KOPT-K1 (cell line): Measurements from ENCODE around the gene TTC9B.

Experiments
- H3K27ac ChIP-seq: fragments of 200-600 bp; sonication (generic); 2 replicates; pipeline ENCODE4 v1.5.1; 2016; ENCODE audit warnings: antibody characterized with exemption, mild to moderate bottlenecking, low read depth, low read length; ENCODE audit not compliant: poor library complexity, severe bottlenecking
- H3K36me3 ChIP-seq: fragments of 200-600 bp; sonication (generic); 2 replicates; pipeline ENCODE4 v1.5.1; 2017; ENCODE audit warnings: antibody characterized with exemption, mild to moderate bottlenecking, low read length, moderate library complexity; ENCODE audit not compliant: insufficient read depth
- H3K9me3 ChIP-seq: fragments of 200-600 bp; sonication (generic); 2 replicates; pipeline ENCODE4 v1.5.1; 2017; ENCODE audit warnings: antibody characterized with exemption, low read length, mild to moderate bottlenecking; ENCODE audit not compliant: insufficient read depth, poor library complexity, severe bottlenecking

TTC9B gene

DNA sequence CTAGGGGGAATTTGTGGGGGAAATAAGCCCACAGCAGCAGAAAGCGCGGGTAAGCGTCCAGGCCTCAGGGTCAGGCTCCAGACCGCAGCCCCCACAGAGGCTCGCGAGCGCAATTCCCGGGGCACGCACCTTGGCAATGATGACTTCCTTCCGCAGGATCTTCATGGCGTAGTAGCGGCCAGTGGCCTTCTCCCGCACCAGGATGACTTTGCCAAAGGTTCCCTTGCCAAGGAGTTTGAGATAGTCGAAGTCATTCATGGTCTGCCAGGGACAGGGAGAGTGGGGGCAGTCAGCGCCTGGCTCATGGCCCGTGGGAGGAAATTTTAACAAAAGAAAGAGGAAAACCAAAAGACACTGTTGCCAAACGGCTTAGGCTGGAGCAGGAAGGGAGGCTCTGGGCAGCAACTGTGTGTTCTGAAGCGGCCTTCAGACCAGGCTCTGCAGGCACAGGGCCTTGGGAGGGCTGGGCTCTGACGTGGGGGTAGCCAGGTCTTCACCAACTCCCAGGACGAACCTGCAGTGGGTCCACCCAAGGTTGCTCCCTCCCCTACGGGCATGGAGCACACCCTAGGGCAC is 23.7 kb upstream of the TTC9B start:
- no peaks in the 10 kb centered on the region for H3K9me3 ChIP-seq
- no peak overlapping the region for H3K27ac ChIP-seq
- H3K36me3 ChIP-seq, result peaks cover 80% of the 10 kb centered on the region

- no peak overlapping the region for H3K27ac ChIP-seq
- H3K9me3 ChIP-seq, result no peaks in the 10 kb centered on the region
- peaks cover 81% of the 10 kb centered on the region for H3K36me3 ChIP-seq
Observed at GRCh38 chr19:40241125-40241808, 23.1 kb upstream of the TTC9B start.

- Histone ChIP-seq H3K27ac (no peak overlapping the region), H3K36me3 (peaks cover 85% of the 10 kb centered on the region), H3K9me3 (no peaks in the 10 kb centered on the region)
Observed at GRCh38 chr19:40240332-40240731, 22.1 kb upstream of the TTC9B start.

GRCh38 chr19:40239415-40240226 is 21.4 kb upstream of the TTC9B start:
- Histone ChIP-seq H3K27ac (no peak overlapping the region), H3K9me3 (no peaks in the 10 kb centered on the region), H3K36me3 (peaks cover 85% of the 10 kb centered on the region)

DNA sequence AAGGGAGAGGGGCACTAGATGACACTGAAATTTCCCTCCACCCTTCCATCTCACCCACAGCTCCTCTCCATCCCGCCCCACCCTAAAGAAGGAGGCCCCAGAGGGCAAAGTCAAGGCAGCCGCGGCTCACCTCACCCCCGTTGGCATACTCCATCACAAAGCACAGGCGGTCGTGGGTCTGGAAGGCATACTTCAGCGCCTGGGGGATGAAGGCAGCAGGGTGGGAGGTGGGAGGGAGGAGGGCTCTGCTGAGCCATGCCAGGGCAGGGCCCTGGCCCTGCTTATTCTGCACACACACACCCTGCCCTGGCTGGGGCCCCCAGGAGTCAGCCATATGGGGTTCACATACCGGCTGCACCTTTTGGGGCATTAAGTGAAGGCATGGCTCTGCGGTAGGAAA is 20.6 kb upstream of the TTC9B start:
- H3K9me3 ChIP-seq, result no peaks in the 10 kb centered on the region
- H3K36me3 ChIP-seq, result peaks cover 92% of the 10 kb centered on the region
- no peak overlapping the region for H3K27ac ChIP-seq

DNA sequence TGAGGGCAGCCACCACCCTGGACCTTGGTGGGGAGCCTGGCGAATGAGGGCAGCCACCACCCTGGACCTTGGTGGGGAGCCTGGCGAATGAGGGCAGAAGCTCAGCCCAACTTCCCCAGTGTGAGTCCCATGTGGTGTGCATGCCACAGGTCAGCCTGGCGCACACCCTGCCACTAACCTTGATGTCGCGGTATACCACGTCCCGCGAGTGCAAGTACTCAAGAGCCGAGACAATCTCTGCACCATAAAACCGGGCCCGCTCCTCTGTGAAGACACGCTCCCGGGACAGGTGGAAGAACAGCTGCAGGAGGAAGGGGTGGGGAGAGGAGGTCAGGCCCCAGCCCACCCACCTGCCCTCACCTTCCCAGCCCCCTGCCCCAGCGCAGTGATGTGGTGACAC is 19.6 kb upstream of the TTC9B start:
- no peak overlapping the region for H3K27ac ChIP-seq
- no peaks in the 10 kb centered on the region for H3K9me3 ChIP-seq
- H3K36me3 ChIP-seq, result peaks cover 97% of the 10 kb centered on the region

GRCh38 chr19:40236366-40236765 is 18.2 kb upstream of the TTC9B start:
- Histone ChIP-seq H3K27ac (no peak overlapping the region), H3K9me3 (no peaks in the 10 kb centered on the region), H3K36me3 (peaks cover 84% of the 10 kb centered on the region)

DNA sequence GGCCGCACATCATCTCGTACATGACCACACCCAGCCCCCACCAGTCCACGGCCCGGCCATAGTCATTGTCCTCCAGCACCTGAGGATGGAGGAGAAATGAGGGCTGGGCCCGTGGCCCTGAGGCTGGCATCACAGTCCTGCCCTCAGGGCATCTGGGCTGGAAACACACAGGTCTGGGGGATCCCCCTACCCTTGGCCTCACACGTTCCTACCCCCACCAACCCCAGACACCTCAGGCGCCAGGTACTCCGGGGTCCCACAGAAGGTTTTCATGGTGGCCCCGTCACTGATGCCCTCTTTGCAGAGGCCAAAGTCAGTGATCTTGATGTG is 17.8 kb upstream of the TTC9B start:
- peaks cover 80% of the 10 kb centered on the region for H3K36me3 ChIP-seq
- no peaks in the 10 kb centered on the region for H3K9me3 ChIP-seq
- H3K27ac ChIP-seq, result no peak overlapping the region

- H3K36me3 ChIP-seq, result peaks cover 74% of the 10 kb centered on the region
- no peaks in the 10 kb centered on the region for H3K9me3 ChIP-seq
- no peak overlapping the region for H3K27ac ChIP-seq
Observed at GRCh38 chr19:40235238-40236025, 17.2 kb upstream of the TTC9B start.

GRCh38 chr19:40234429-40235237 is 16.4 kb upstream of the TTC9B start:
- Histone ChIP-seq H3K9me3 (no peaks in the 10 kb centered on the region), H3K36me3 (peaks cover 66% of the 10 kb centered on the region), H3K27ac (no peak overlapping the region)

GRCh38 chr19:40233811-40234389 is 15.7 kb upstream of the TTC9B start:
- H3K36me3 ChIP-seq, result peaks cover 59% of the 10 kb centered on the region
- H3K27ac ChIP-seq, result no peak overlapping the region
- no peaks in the 10 kb centered on the region for H3K9me3 ChIP-seq

DNA sequence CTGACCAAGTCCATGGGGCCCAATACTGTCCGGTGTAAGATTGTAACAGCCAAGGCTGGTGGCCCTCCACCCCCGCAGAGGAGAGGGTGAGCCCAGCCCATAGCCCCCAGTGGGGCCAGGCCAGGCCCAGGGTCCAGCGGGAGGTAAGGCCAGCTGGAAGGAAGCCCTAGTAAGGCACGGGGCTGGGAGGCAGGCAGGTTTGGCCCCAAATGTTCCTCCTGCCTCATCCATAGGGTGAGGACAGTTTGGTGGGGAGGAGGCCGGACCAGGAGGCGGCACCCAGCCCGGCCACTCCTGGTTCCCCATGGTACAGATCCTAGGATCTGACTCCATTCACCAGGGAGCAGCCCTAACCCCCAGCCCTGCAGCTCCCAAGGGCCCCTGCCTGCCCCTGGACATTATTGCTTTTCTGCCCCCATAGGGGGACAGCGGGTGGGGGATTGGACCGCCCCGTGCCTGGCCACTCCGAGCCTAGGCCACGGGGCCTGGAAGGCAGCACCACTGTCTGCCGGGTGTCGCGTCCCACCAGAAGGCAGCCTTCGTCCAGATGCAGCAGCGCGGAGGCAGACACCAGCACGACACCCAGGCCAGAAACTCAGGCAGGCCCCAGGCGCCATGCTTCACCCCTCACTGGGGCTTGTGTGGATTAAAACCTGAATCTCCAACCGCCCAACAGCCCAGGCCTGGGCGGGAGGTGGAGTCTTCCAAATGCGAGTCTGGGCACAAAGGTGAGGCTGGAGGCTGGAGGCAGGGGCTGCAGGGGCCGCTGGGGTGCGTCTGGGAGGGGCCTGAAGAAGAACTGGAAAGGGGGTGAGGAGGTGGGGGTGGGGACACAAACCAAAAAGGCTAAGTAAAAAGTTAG is 15.0 kb upstream of the TTC9B start:
- H3K27ac ChIP-seq, result no peak overlapping the region
- H3K9me3 ChIP-seq, result no peaks in the 10 kb centered on the region
- H3K36me3 ChIP-seq, result peaks cover 52% of the 10 kb centered on the region

GRCh38 chr19:40232479-40232878 is 14.3 kb upstream of the TTC9B start:
- no peak overlapping the region for H3K27ac ChIP-seq
- H3K9me3 ChIP-seq, result no peaks in the 10 kb centered on the region
- peaks cover 45% of the 10 kb centered on the region for H3K36me3 ChIP-seq
